IMR-90 (cell line): ENCODE data around the gene PTPRG. TPM values are rescaled to one million over a fixed set of nuclear protein-coding genes. Genes with fewer than 3 reads are reported as not detected.

Source experiments
- ATAC-seq: fragments of 200-7000 bp; cut with Tn5 transposase; 2 replicates; pipeline ENCODE4 v1.9.1; 2020; ENCODE audit warnings: low read depth, mild to moderate bottlenecking, moderate library complexity
- BruUV-seq: library from RNA; stranded (reverse); fragments of 400-500 nt; replicated peaks from 2 replicates; lab custom pipeline; 2021; lab: Mats Ljungman, UMichigan
- CTCF ChIA-PET: fragments of 300-600 bp; formaldehyde crosslinking; extraction: SDS; loops from one replicate; lab custom pipeline; 2021; ENCODE audit warnings: antibody characterized with exemption; lab: Yijun Ruan, JAX
- POLR2A ChIA-PET: fragments of 300-600 bp; sonication (Branson Sonifier 250); formaldehyde crosslinking; loops from one replicate; lab custom pipeline; 2022; ENCODE audit warnings: antibody characterized with exemption; ENCODE audit not compliant: unreplicated experiment; lab: Charles Lee
- DNase-seq: peaks from one replicate; pipeline ENCODE4 v3.0.0; 2013
- H2AFZ ChIP-seq: replicated peaks from 2 replicates; pipeline ENCODE3; 2013; ENCODE audit warnings: low read length, mild to moderate bottlenecking; ENCODE audit not compliant: poor library complexity
- H2AK5ac ChIP-seq: 2 replicates; pipeline ENCODE4 v1.6.1; 2013; ENCODE audit warnings: low read depth, low read length, inconsistent platforms
- H2AK9ac ChIP-seq: replicated peaks from 2 replicates; pipeline ENCODE3; 2013; ENCODE audit warnings: mild to moderate bottlenecking, low read depth, low read length, moderate library complexity; ENCODE audit not compliant: poor library complexity
- H2BK120ac ChIP-seq: 2 replicates; pipeline ENCODE4 v1.6.1; 2013; ENCODE audit warnings: low read depth, low read length, inconsistent platforms
- H2BK15ac ChIP-seq: 3 replicates; pipeline ENCODE4 v1.6.1; 2013; ENCODE audit warnings: low read depth, low read length, inconsistent platforms
- H2BK20ac ChIP-seq: 2 replicates; pipeline ENCODE4 v1.6.1; 2013; ENCODE audit warnings: low read depth, mild to moderate bottlenecking, inconsistent platforms, low read length, moderate library complexity
- H2BK5ac ChIP-seq: 2 replicates; pipeline ENCODE4 v1.6.1; 2013; ENCODE audit warnings: mild to moderate bottlenecking, low read depth, low read length, inconsistent platforms; ENCODE audit not compliant: poor library complexity, severe bottlenecking
- H3K14ac ChIP-seq: replicated peaks from 2 replicates; pipeline ENCODE4 v1.6.1; 2013; ENCODE audit warnings: low read depth, low read length, inconsistent platforms
- H3K18ac ChIP-seq: 2 replicates; pipeline ENCODE4 v1.6.1; 2013; ENCODE audit warnings: low read depth, low read length, control low read depth
- H3K23ac ChIP-seq: 2 replicates; pipeline ENCODE4 v1.6.1; 2013; ENCODE audit warnings: low read depth, low read length, inconsistent platforms
- H3K27ac ChIP-seq: 2 replicates; pipeline ENCODE4 v1.5.1; 2013; ENCODE audit warnings: mild to moderate bottlenecking, control low read depth, low read length; ENCODE audit not compliant: insufficient read depth
- H3K27me3 ChIP-seq: 2 replicates; pipeline ENCODE4 v1.6.1; 2013; ENCODE audit warnings: low read length; ENCODE audit not compliant: control insufficient read depth, insufficient read depth
- H3K36me3 ChIP-seq: 2 replicates; pipeline ENCODE4 v1.6.1; 2013; ENCODE audit warnings: low read length, mixed read lengths; ENCODE audit not compliant: control insufficient read depth, insufficient read depth
- H3K4ac ChIP-seq: 2 replicates; pipeline ENCODE4 v1.6.1; 2013; ENCODE audit warnings: low read depth, low read length, inconsistent platforms
- H3K4me1 ChIP-seq: 2 replicates; pipeline ENCODE4 v1.6.1; 2013; ENCODE audit warnings: low read length, mixed read lengths; ENCODE audit not compliant: control insufficient read depth, insufficient read depth
- H3K4me2 ChIP-seq: 2 replicates; pipeline ENCODE4 v1.6.1; 2013; ENCODE audit warnings: low read depth, mild to moderate bottlenecking, control low read depth, low read length, moderate library complexity
- H3K4me3 ChIP-seq: 2 replicates; pipeline ENCODE4 v1.5.1; 2013; ENCODE audit warnings: low read depth, mild to moderate bottlenecking, control low read depth, low read length, moderate library complexity; ENCODE audit not compliant: insufficient read depth
- H3K56ac ChIP-seq: 2 replicates; pipeline ENCODE4 v1.6.1; 2013; ENCODE audit warnings: low read length, inconsistent platforms; ENCODE audit not compliant: insufficient read depth; ENCODE audit errors: extremely low read depth
- H3K79me1 ChIP-seq, 2 experiments: 2 replicates each; pipeline ENCODE4 v1.6.1; 2013; ENCODE audit warnings: low read length in 2 of 2, inconsistent platforms in 1 of 2, low read depth in 1 of 2
- H3K9ac ChIP-seq: 2 replicates; pipeline ENCODE4 v1.6.1; 2013; ENCODE audit warnings: low read depth, low read length, control low read depth
- H3K9me1 ChIP-seq: 2 replicates; pipeline ENCODE4 v1.6.1; 2013; ENCODE audit warnings: low read length, inconsistent platforms; ENCODE audit not compliant: insufficient read depth
- H3K9me3 ChIP-seq: 2 replicates; pipeline ENCODE4 v1.6.1; 2013; ENCODE audit warnings: low read length; ENCODE audit not compliant: control insufficient read depth, insufficient read depth
- H4K20me1 ChIP-seq: 2 replicates; pipeline ENCODE4 v1.6.1; 2013; ENCODE audit warnings: low read length, inconsistent platforms; ENCODE audit not compliant: insufficient read depth
- H4K5ac ChIP-seq: 2 replicates; pipeline ENCODE4 v1.6.1; 2013; ENCODE audit warnings: mild to moderate bottlenecking, low read depth, low read length, control low read depth
- H4K8ac ChIP-seq, 2 experiments: 2 replicates each; pipeline ENCODE4 v1.6.1; 2013; ENCODE audit warnings: low read depth in 2 of 2, low read length in 2 of 2, control low read depth in 1 of 2, inconsistent platforms in 1 of 2
- H4K91ac ChIP-seq: 2 replicates; pipeline ENCODE4 v1.6.1; 2013; ENCODE audit warnings: low read depth, low read length, inconsistent platforms; ENCODE audit not compliant: insufficient read depth
- MAZ ChIP-seq: IDR thresholded peaks from 2 replicates; pipeline ENCODE4 v1.6.1; 2012; ENCODE audit warnings: low read depth, mild to moderate bottlenecking, low read length, improper control_type of control experiment, moderate library complexity, borderline replicate concordance
- USF2 ChIP-seq: fragments of 150-350 bp; IDR thresholded peaks from 2 replicates; pipeline ENCODE4 v1.6.1; 2017; ENCODE audit warnings: mild to moderate bottlenecking, antibody characterized with exemption, low read length, low read depth
- WGBS, 2 experiments: methylation state at CpG; one replicate each; pipeline versions ENCODE4 v1.1.5 to v1.1.7; 2013; ENCODE audit warnings: missing lambda C conversion rate in 2 of 2; ENCODE audit not compliant: insufficient read length in 1 of 2; ENCODE audit errors: extremely low coverage in 2 of 2; 5-methylcytosine and 5-hydroxymethylcytosine counted together
- dilution Hi-C: fragments of 300-500 bp; cut with HindIII; formaldehyde crosslinking; loops from one replicate; pipeline ENCODE4 v1.14.3; 2018; ENCODE audit warnings: low sequenced_read_pairs; ENCODE audit not compliant: unreplicated experiment
- in situ Hi-C: fragments of 300-500 bp; cut with MboI; formaldehyde crosslinking; loops from 3 replicates; pipeline ENCODE4 v1.14.3; 2019; ENCODE audit warnings: low sequenced_read_pairs, inconsistent platforms, mixed read lengths
- intact Hi-C: fragments of 100-400 bp; cut with micrococcal nuclease; formaldehyde crosslinking; loops from 2 replicates; pipeline ENCODE4 v1.10.0; 2022
- polyA plus RNA-seq, 3 experiments: library from polyadenylated mRNA; depleted of rRNA; stranded (reverse); fragments of >200 nt; gene quantifications; 2 replicates each; pipeline ENCODE4 v1.2.3, GENCODE V29; 2012; ENCODE audit warnings: low replicate concordance in 1 of 3
- total RNA-seq: library from RNA; depleted of rRNA; stranded (reverse); fragments of >200 nt; gene quantifications from 2 replicates; pipeline ENCODE4 v1.2.3, GENCODE V29; 2012

The PTPRG gene
- total and polyA plus RNA-seq, 2 of the 4 experiments (the other 2 are of a cell fraction): 7.7 to 31.0 TPM

GRCh38 chr3:61933798-61934504 is 372.6 kb downstream of the PTPRG start:
- Histone ChIP-seq H3K4me2 (no peak overlapping the region), H2BK120ac (no peak overlapping the region), H2AK5ac (no peak overlapping the region), H3K4me3 (no peak overlapping the region), H2AK9ac (no peak overlapping the region), H3K18ac (no peak overlapping the region), H2BK5ac (no peak overlapping the region), H2BK15ac (no peak overlapping the region), H3K27me3 (no peaks in the 10 kb centered on the region), H3K36me3 (no peaks in the 10 kb centered on the region), H3K56ac (no peak overlapping the region), H3K79me1 (peaks cover 18 to 37% of the 10 kb centered on the region in 2 experiments), H3K23ac (no peak overlapping the region; the same call in 1 of the 2 replicates), H2BK20ac (no peak overlapping the region), H3K27ac (no peak overlapping the region), H4K20me1 (0 out of 2 replicates have a peak, but pooled peaks cover 4% of the 10 kb centered on the region), H3K9me3 (no peaks in the 10 kb centered on the region), H2AFZ (no peak overlapping the region), H3K14ac (no peak overlapping the region), H3K4ac (no peak overlapping the region), H4K91ac (no peak overlapping the region), H3K4me1 (no peaks in the 10 kb centered on the region), H3K9ac (no peak overlapping the region), H4K8ac (no peak overlapping the region), H4K5ac (no peak overlapping the region), H3K9me1 (0 out of 2 replicates have a peak, but pooled peaks cover 2% of the 10 kb centered on the region)
- in situ Hi-C loops: no loop called here
- no CpG with 5 or more reads among the region's 5 CpGs for WGBS, 2 experiments
- no TSS peak for BruUV-seq
- POLR2A ChIA-PET: no interaction called here
- dilution Hi-C loops: no loop called here
- TF ChIP-seq MAZ: no peak
- TF ChIP-seq USF2: no peak
- intact Hi-C loops: no loop called here
- DNase-seq (no peak), ATAC-seq (no peak)
- CTCF ChIA-PET: no interaction called here
